IMR-90 (cell line): Measurements from ENCODE around the gene ATP1A1. TPM values are rescaled to one million over a fixed set of nuclear protein-coding genes. Genes with fewer than 3 reads are reported as not detected.

Experiments
- ELK1 ChIP-seq: fragments of 150-350 bp; IDR thresholded peaks from 2 replicates; pipeline ENCODE4 v1.6.1; 2016; ENCODE audit warnings: low read depth, mild to moderate bottlenecking, low read length, moderate library complexity, borderline replicate concordance
- FOS ChIP-seq: fragments of 150-350 bp; IDR thresholded peaks from 2 replicates; pipeline ENCODE4 v1.6.1; 2016; ENCODE audit warnings: low read depth, low read length
- MAFK ChIP-seq: IDR thresholded peaks from 2 replicates; pipeline ENCODE4 v1.6.1; 2012; ENCODE audit warnings: low read depth, low read length, improper control_type of control experiment
- MAZ ChIP-seq: IDR thresholded peaks from 2 replicates; pipeline ENCODE4 v1.6.1; 2012; ENCODE audit warnings: low read depth, mild to moderate bottlenecking, low read length, improper control_type of control experiment, moderate library complexity, borderline replicate concordance
- SMC3 ChIP-seq: fragments of 150-350 bp; IDR thresholded peaks from 2 replicates; pipeline ENCODE4 v1.6.1; 2016; ENCODE audit warnings: low read depth, mild to moderate bottlenecking, antibody characterized with exemption, low read length, moderate library complexity
- polyA plus RNA-seq, 3 experiments: library from polyadenylated mRNA; depleted of rRNA; stranded (reverse); fragments of >200 nt; gene quantifications; 2 replicates each; pipeline ENCODE4 v1.2.3, GENCODE V29; 2012; ENCODE audit warnings: low replicate concordance in 1 of 3
- total RNA-seq: library from RNA; depleted of rRNA; stranded (reverse); fragments of >200 nt; gene quantifications from 2 replicates; pipeline ENCODE4 v1.2.3, GENCODE V29; 2012

ATP1A1 gene
- total and polyA plus RNA-seq, 2 of the 4 experiments (the other 2 are of a cell fraction), result 116 to 125 TPM

GRCh38 chr1:116372651-116373430 lies at the start of gene ATP1A1 (continued):
- TF ChIP-seq ELK1 (no peak), SMC3 (no peak), FOS (no peak), MAZ (peak; percentile 61; the same call in 1 of the 2 replicates), MAFK (no peak)
